Measurements from ENCODE around the gene PLA2R1.

DNA sequence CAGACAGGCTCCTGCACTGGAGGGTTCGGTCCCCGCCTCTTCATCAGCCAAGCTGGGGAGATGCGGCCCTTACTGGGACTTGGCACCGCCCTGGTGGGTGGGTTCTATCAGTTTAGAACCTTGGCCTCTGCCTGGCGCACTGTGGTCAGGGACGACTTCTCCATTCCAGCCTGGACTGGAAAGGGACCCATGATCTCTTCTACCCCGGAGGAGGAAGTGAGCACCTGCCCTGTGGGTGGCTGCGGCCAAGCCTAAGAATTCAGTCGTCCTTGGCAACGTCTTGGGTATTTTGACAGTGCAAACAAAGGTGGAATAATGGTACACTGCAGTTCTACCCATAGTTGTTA, 157.5 kb downstream of the PLA2R1 start:
- TF ChIP-seq, protein P1, sequence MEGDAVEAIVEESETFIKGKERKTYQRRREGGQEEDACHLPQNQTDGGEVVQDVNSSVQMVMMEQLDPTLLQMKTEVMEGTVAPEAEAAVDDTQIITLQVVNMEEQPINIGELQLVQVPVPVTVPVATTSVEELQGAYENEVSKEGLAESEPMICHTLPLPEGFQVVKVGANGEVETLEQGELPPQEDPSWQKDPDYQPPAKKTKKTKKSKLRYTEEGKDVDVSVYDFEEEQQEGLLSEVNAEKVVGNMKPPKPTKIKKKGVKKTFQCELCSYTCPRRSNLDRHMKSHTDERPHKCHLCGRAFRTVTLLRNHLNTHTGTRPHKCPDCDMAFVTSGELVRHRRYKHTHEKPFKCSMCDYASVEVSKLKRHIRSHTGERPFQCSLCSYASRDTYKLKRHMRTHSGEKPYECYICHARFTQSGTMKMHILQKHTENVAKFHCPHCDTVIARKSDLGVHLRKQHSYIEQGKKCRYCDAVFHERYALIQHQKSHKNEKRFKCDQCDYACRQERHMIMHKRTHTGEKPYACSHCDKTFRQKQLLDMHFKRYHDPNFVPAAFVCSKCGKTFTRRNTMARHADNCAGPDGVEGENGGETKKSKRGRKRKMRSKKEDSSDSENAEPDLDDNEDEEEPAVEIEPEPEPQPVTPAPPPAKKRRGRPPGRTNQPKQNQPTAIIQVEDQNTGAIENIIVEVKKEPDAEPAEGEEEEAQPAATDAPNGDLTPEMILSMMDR (IDR thresholded peaks at IDR 0.05 in 8 of 11, conservative IDR thresholded peaks at IDR 0.05 in 3 of 11): no peak
- no peak for TF ChIP-seq POLR2A (IDR thresholded peaks at IDR 0.05)
